ENCODE data around the gene CALCOCO1. TPM values are rescaled to one million over a fixed set of nuclear protein-coding genes. Genes with fewer than 3 reads are reported as not detected.

CALCOCO1 gene
- total RNA-seq, 3 donors from 2014 or later (not counting 1 experiment from before 2014, with no cell fraction given), result 215 to 256 (median 226) TPM

GRCh38 chr12:53735556-53735955 lies 8.3 kb upstream of the CALCOCO1 start:
- ATAC-seq (no peak), DNase-seq (no peak)
- H3K9me3 ChIP-seq (ENCODE audit: control insufficient read depth, insufficient read depth, low read length), result no peaks in the 10 kb centered on the region
- H3K36me3 ChIP-seq (ENCODE audit: control insufficient read depth, insufficient read depth, low read length), result no peaks in the 10 kb centered on the region
- H3K27ac ChIP-seq (ENCODE audit: low read length), result no peak overlapping the region
- intact Hi-C loops (cut with micrococcal nuclease), result no loop called here
- no peaks in the 10 kb centered on the region for H3K9me3 Mint-ChIP-seq
- no peak overlapping the region for H3K4me3 ChIP-seq (ENCODE audit: low read length)
- 52% methylated on average over 2 of the region's 2 CpGs for WGBS (ENCODE audit: insufficient coverage)
- no peak overlapping the region for H3K27ac Mint-ChIP-seq
- peaks cover 21% of the 10 kb centered on the region for H3K4me1 ChIP-seq (ENCODE audit: control insufficient read depth, insufficient read depth, low read length)
- H3K36me3 Mint-ChIP-seq, result no peaks in the 10 kb centered on the region
- peaks cover 12 to 21% of the 10 kb centered on the region in 2 donors for H3K4me1 Mint-ChIP-seq
- TF ChIP-seq CTCF (IDR thresholded peaks at IDR 0.05), result no peak
- H3K27me3 Mint-ChIP-seq (ENCODE audit: low read depth in 2 of 2), result peaks cover 60 to 75% of the 10 kb centered on the region in 2 donors
- peaks cover 48% of the 10 kb centered on the region for H3K27me3 ChIP-seq (ENCODE audit: control insufficient read depth, insufficient read depth, low read length)
- no peak overlapping the region for H3K4me3 Mint-ChIP-seq

- no peaks in the 10 kb centered on the region for H3K36me3 Mint-ChIP-seq
- H3K4me1 Mint-ChIP-seq, result peaks cover 9 to 16% of the 10 kb centered on the region in 2 donors
- TF ChIP-seq CTCF (IDR thresholded peaks at IDR 0.05), result no peak
- H3K27me3 Mint-ChIP-seq (ENCODE audit: low read depth in 2 of 2), result peaks cover 60 to 74% of the 10 kb centered on the region in 2 donors
- no peak overlapping the region for H3K4me3 ChIP-seq (ENCODE audit: low read length)
- intact Hi-C loops (cut with micrococcal nuclease), result no loop called here
- ATAC-seq (no peak), DNase-seq (no peak)
- H3K36me3 ChIP-seq (ENCODE audit: control insufficient read depth, insufficient read depth, low read length), result no peaks in the 10 kb centered on the region
- no peak overlapping the region for H3K27ac ChIP-seq (ENCODE audit: low read length)
- H3K4me3 Mint-ChIP-seq, result no peak overlapping the region
- H3K27ac Mint-ChIP-seq, result no peak overlapping the region
- no peaks in the 10 kb centered on the region for H3K9me3 Mint-ChIP-seq
- no peaks in the 10 kb centered on the region for H3K9me3 ChIP-seq (ENCODE audit: control insufficient read depth, insufficient read depth, low read length)
- 95% methylated on average over 5 of the region's 9 CpGs for WGBS (ENCODE audit: insufficient coverage)
- H3K4me1 ChIP-seq (ENCODE audit: control insufficient read depth, insufficient read depth, low read length), result peaks cover 14% of the 10 kb centered on the region
- peaks cover 39% of the 10 kb centered on the region for H3K27me3 ChIP-seq (ENCODE audit: control insufficient read depth, insufficient read depth, low read length)
Measured at GRCh38 chr12:53734425-53734824, 7.2 kb upstream of the CALCOCO1 start.

GRCh38 chr12:53733807-53734200 lies 6.6 kb upstream of the CALCOCO1 start:
- H3K36me3 Mint-ChIP-seq, result no peaks in the 10 kb centered on the region
- 17% methylated on average over 5 of the region's 5 CpGs for WGBS (ENCODE audit: insufficient coverage)
- Histone ChIP-seq H3K36me3 (ENCODE audit: control insufficient read depth, insufficient read depth, low read length) (no peaks in the 10 kb centered on the region), H3K9me3 (ENCODE audit: control insufficient read depth, insufficient read depth, low read length) (no peaks in the 10 kb centered on the region), H3K4me1 (ENCODE audit: control insufficient read depth, insufficient read depth, low read length) (peaks cover 8% of the 10 kb centered on the region), H3K4me3 (ENCODE audit: low read length) (no peak overlapping the region), H3K27me3 (ENCODE audit: control insufficient read depth, insufficient read depth, low read length) (peaks cover 32% of the 10 kb centered on the region), H3K27ac (ENCODE audit: low read length) (no peak overlapping the region)
- ATAC-seq (no peak), DNase-seq (no peak)
- TF ChIP-seq CTCF (IDR thresholded peaks at IDR 0.05), result no peak
- H3K27ac Mint-ChIP-seq, result no peak overlapping the region
- intact Hi-C loops (cut with micrococcal nuclease), result no loop called here
- no peaks in the 10 kb centered on the region for H3K9me3 Mint-ChIP-seq
- H3K4me3 Mint-ChIP-seq, result no peak overlapping the region
- H3K4me1 Mint-ChIP-seq, result peaks cover 3 to 10% of the 10 kb centered on the region in 2 donors
- peaks cover 56 to 68% of the 10 kb centered on the region in 2 donors for H3K27me3 Mint-ChIP-seq (ENCODE audit: low read depth in 2 of 2)

Measured in natural killer cell (primary cell).